HEK293 (cell line): ENCODE results near the gene TAF1D.

ENCODE experiments used
- CTCF ChIA-PET: fragments of 350-600 bp; formaldehyde crosslinking; extraction: SDS; loops from one replicate; lab custom pipeline; 2021; ENCODE audit warnings: antibody characterized with exemption; lab: Yijun Ruan, JAX
- POLR2A ChIA-PET: fragments of 300-600 bp; formaldehyde crosslinking; extraction: SDS; loops from one replicate; lab custom pipeline; 2020; ENCODE audit warnings: antibody characterized with exemption, inconsistent platforms; lab: Yijun Ruan, JAX
- H3K27ac ChIP-seq: fragments of 200-500 bp; sonication (Bioruptor generic); 2 replicates; pipeline ENCODE4 v1.5.1; 2014; ENCODE audit warnings: low read depth, low read length, control low read depth, inconsistent platforms; ENCODE audit errors: extremely low read depth
- H3K36me3 ChIP-seq, 2 experiments: fragments of 200-500 bp in 1 of 2; sonication (Bioruptor generic) in 1 of 2; 1 replicate in 1 of 2; 2 replicates in 1 of 2; pipeline ENCODE4 v1.5.1; 2014 to 2017; ENCODE audit warnings: inconsistent platforms in 2 of 2, low read length in 2 of 2; ENCODE audit not compliant: control insufficient read depth in 2 of 2, insufficient read depth in 1 of 2
- H3K4me1 ChIP-seq: fragments of 200-500 bp; sonication (Bioruptor generic); 2 replicates; pipeline ENCODE4 v1.5.1; 2014; ENCODE audit warnings: mild to moderate bottlenecking, low read length, inconsistent platforms; ENCODE audit not compliant: control insufficient read depth, insufficient read depth
- H3K4me3 ChIP-seq: 2 replicates; pipeline ENCODE4 v1.5.1; 2011; ENCODE audit warnings: low read depth, mild to moderate bottlenecking, control low read depth, low read length, moderate library complexity
- H3K9me3 ChIP-seq: fragments of 200-500 bp; sonication (Bioruptor generic); 2 replicates; pipeline ENCODE4 v1.5.1; 2014; ENCODE audit warnings: low read depth, low read length, inconsistent platforms; ENCODE audit not compliant: control insufficient read depth, insufficient read depth
- IKZF3 ChIP-seq: fragments of 450-650 bp; IDR thresholded peaks from 2 replicates; pipeline ENCODE4 v1.5.0; 2018; ENCODE audit warnings: missing biosample characterization, mild to moderate bottlenecking, missing genetic modification characterization, moderate library complexity
- KLF16 ChIP-seq: fragments of 450-650 bp; formaldehyde crosslinking; IDR thresholded peaks from 2 replicates; pipeline ENCODE4 v1.5.1; 2017; ENCODE audit warnings: missing biosample characterization, missing genetic modification characterization
- KLF7 ChIP-seq: fragments of 450-650 bp; formaldehyde crosslinking; IDR thresholded peaks from 2 replicates; pipeline ENCODE4 v1.5.1; 2016; ENCODE audit warnings: missing biosample characterization, missing genetic modification characterization, borderline replicate concordance
- SALL2 ChIP-seq: fragments of 450-650 bp; formaldehyde crosslinking; IDR thresholded peaks from 2 replicates; pipeline ENCODE4 v1.5.0; 2017; ENCODE audit warnings: missing biosample characterization, mild to moderate bottlenecking, missing genetic modification characterization, borderline replicate concordance
- SCRT2 ChIP-seq: fragments of 450-650 bp; formaldehyde crosslinking; IDR thresholded peaks from 2 replicates; pipeline ENCODE4 v1.5.1; 2016; ENCODE audit warnings: missing biosample characterization, missing genetic modification characterization
- ZFP69B ChIP-seq: fragments of 450-650 bp; formaldehyde crosslinking; IDR thresholded peaks from 2 replicates; pipeline ENCODE4 v1.5.1; 2016; ENCODE audit warnings: missing biosample characterization, missing genetic modification characterization
- ZIC2 ChIP-seq: fragments of 450-650 bp; formaldehyde crosslinking; IDR thresholded peaks from 2 replicates; pipeline ENCODE4 v1.5.1; 2016; ENCODE audit warnings: missing biosample characterization, missing genetic modification characterization
- ZNF10 ChIP-seq: fragments of 450-650 bp; formaldehyde crosslinking; IDR thresholded peaks from 2 replicates; pipeline ENCODE4 v1.5.1; 2017; ENCODE audit warnings: missing biosample characterization, missing genetic modification characterization
- ZNF133 ChIP-seq: fragments of 450-650 bp; formaldehyde crosslinking; IDR thresholded peaks from 2 replicates; pipeline ENCODE4 v1.5.1; 2016; ENCODE audit warnings: missing biosample characterization, missing genetic modification characterization
- ZNF211 ChIP-seq: fragments of 450-650 bp; formaldehyde crosslinking; IDR thresholded peaks from 2 replicates; pipeline ENCODE4 v1.5.1; 2016; ENCODE audit warnings: low read depth, missing biosample characterization, missing genetic modification characterization
- ZNF335 ChIP-seq: fragments of 450-650 bp; formaldehyde crosslinking; conservative IDR thresholded peaks from 2 replicates; pipeline ENCODE4 v1.5.1; 2016; ENCODE audit warnings: missing biosample characterization, missing genetic modification characterization
- ZNF37A ChIP-seq: fragments of 450-650 bp; IDR thresholded peaks from 2 replicates; pipeline ENCODE4 v1.5.1; 2018; ENCODE audit warnings: missing biosample characterization, missing genetic modification characterization
- ZNF404 ChIP-seq: fragments of 450-650 bp; formaldehyde crosslinking; IDR thresholded peaks from 2 replicates; pipeline ENCODE4 v1.5.1; 2017; ENCODE audit warnings: missing biosample characterization, missing genetic modification characterization
- ZNF426 ChIP-seq: fragments of 450-650 bp; formaldehyde crosslinking; IDR thresholded peaks from 2 replicates; pipeline ENCODE4 v1.5.1; 2017; ENCODE audit warnings: missing biosample characterization, missing genetic modification characterization, mild to moderate bottlenecking, inconsistent platforms, moderate library complexity
- ZNF747 ChIP-seq: fragments of 450-650 bp; formaldehyde crosslinking; IDR thresholded peaks from 2 replicates; pipeline ENCODE4 v1.5.1; 2016; ENCODE audit warnings: missing biosample characterization, missing genetic modification characterization
- ZXDB ChIP-seq: fragments of 450-650 bp; formaldehyde crosslinking; IDR thresholded peaks from 2 replicates; pipeline ENCODE4 v1.5.1; 2016; ENCODE audit warnings: missing biosample characterization, missing genetic modification characterization
- TF ChIP-seq, protein P1 (sequence below): fragments of 450-650 bp; formaldehyde crosslinking; IDR thresholded peaks from 2 replicates; pipeline ENCODE4 v1.5.1; 2016; ENCODE audit warnings: missing biosample characterization, missing genetic modification characterization
- TF ChIP-seq, protein P2 (sequence below): sonication (generic); formaldehyde crosslinking; IDR thresholded peaks from 2 replicates; pipeline ENCODE4 v1.8.1; 2022; ENCODE audit warnings: mild to moderate bottlenecking, moderate library complexity, missing genetic modification reagents
- TF ChIP-seq, protein P3 (sequence below): fragments of 450-650 bp; formaldehyde crosslinking; IDR thresholded peaks from 2 replicates; pipeline ENCODE4 v1.5.1; 2016; ENCODE audit warnings: missing biosample characterization, missing genetic modification characterization, borderline replicate concordance
- TF ChIP-seq, protein P4 (sequence below): fragments of 450-650 bp; formaldehyde crosslinking; IDR thresholded peaks from 2 replicates; pipeline ENCODE4 v1.5.0; 2017; ENCODE audit warnings: missing biosample characterization, missing genetic modification characterization, borderline replicate concordance
- TF ChIP-seq, protein P5 (sequence below): fragments of 450-650 bp; formaldehyde crosslinking; IDR thresholded peaks from 2 replicates; pipeline ENCODE4 v1.5.1; 2016; ENCODE audit warnings: missing biosample characterization, missing genetic modification characterization
- TF ChIP-seq, protein P6 (sequence below): fragments of 450-650 bp; formaldehyde crosslinking; IDR thresholded peaks from 2 replicates; pipeline ENCODE4 v1.5.1; 2016; ENCODE audit warnings: missing biosample characterization, missing genetic modification characterization
- TF ChIP-seq, protein P7 (sequence below): fragments of 450-650 bp; formaldehyde crosslinking; IDR thresholded peaks from 2 replicates; pipeline ENCODE4 v1.5.1; 2016; ENCODE audit warnings: missing biosample characterization, missing genetic modification characterization

Gene TAF1D

DNA sequence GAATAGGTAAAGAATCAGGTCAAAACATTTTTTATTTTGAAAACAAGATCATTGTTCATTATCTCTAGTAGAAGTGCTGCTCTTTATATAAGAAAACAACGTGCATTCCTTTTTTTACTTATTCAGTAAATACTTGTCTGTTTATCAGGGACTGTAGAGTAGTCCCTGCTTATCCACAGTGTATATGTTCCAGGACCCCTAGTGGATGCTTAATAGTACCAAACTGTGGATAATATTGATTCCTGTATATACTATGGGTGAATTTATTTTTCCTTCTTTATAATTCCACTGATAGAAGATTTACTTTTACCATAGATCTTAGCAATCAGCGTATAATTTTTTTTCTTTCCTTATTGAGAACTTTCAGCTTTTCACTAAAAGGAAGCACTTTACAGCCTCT, 47.2 kb downstream of the TAF1D start (continued):
- TF ChIP-seq ZNF37A (tag by site-specific recombination), result no peak
- TF ChIP-seq, protein P1, sequence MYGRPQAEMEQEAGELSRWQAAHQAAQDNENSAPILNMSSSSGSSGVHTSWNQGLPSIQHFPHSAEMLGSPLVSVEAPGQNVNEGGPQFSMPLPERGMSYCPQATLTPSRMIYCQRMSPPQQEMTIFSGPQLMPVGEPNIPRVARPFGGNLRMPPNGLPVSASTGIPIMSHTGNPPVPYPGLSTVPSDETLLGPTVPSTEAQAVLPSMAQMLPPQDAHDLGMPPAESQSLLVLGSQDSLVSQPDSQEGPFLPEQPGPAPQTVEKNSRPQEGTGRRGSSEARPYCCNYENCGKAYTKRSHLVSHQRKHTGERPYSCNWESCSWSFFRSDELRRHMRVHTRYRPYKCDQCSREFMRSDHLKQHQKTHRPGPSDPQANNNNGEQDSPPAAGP, result no peak
- TF ChIP-seq, protein P2, sequence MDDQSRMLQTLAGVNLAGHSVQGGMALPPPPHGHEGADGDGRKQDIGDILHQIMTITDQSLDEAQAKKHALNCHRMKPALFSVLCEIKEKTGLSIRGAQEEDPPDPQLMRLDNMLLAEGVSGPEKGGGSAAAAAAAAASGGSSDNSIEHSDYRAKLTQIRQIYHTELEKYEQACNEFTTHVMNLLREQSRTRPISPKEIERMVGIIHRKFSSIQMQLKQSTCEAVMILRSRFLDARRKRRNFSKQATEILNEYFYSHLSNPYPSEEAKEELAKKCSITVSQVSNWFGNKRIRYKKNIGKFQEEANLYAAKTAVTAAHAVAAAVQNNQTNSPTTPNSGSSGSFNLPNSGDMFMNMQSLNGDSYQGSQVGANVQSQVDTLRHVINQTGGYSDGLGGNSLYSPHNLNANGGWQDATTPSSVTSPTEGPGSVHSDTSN (CRISPR knock-in tag), result no peak
- no peak for TF ChIP-seq KLF16 (tag by site-specific recombination)
- TF ChIP-seq, protein P3, sequence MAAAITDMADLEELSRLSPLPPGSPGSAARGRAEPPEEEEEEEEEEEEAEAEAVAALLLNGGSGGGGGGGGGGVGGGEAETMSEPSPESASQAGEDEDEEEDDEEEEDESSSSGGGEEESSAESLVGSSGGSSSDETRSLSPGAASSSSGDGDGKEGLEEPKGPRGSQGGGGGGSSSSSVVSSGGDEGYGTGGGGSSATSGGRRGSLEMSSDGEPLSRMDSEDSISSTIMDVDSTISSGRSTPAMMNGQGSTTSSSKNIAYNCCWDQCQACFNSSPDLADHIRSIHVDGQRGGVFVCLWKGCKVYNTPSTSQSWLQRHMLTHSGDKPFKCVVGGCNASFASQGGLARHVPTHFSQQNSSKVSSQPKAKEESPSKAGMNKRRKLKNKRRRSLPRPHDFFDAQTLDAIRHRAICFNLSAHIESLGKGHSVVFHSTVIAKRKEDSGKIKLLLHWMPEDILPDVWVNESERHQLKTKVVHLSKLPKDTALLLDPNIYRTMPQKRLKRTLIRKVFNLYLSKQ, result no peak
- TF ChIP-seq, protein P4, sequence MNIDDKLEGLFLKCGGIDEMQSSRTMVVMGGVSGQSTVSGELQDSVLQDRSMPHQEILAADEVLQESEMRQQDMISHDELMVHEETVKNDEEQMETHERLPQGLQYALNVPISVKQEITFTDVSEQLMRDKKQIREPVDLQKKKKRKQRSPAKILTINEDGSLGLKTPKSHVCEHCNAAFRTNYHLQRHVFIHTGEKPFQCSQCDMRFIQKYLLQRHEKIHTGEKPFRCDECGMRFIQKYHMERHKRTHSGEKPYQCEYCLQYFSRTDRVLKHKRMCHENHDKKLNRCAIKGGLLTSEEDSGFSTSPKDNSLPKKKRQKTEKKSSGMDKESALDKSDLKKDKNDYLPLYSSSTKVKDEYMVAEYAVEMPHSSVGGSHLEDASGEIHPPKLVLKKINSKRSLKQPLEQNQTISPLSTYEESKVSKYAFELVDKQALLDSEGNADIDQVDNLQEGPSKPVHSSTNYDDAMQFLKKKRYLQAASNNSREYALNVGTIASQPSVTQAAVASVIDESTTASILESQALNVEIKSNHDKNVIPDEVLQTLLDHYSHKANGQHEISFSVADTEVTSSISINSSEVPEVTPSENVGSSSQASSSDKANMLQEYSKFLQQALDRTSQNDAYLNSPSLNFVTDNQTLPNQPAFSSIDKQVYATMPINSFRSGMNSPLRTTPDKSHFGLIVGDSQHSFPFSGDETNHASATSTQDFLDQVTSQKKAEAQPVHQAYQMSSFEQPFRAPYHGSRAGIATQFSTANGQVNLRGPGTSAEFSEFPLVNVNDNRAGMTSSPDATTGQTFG (tag by site-specific recombination), result no peak
- no peak for TF ChIP-seq ZXDB

DNA sequence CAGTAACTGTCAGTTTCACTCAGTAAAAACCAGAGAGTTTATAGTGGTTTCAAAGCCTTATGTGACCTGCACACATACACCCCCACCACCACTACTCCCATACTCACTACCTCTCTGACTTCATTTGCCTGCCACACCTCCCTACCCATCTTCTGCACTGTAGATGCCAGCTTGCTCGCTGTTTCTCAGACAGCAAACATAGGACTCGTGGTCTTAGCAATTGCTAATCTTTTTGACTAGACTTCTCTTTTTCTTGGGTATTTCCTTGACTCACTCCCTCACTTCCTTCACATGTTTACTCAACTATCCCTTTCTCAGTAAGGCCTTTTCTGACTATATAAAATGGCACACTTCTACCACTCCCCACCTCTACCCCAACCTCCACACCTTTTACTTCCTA, 52.1 kb downstream of the TAF1D start:
- POLR2A ChIA-PET, result no interaction called here

DNA sequence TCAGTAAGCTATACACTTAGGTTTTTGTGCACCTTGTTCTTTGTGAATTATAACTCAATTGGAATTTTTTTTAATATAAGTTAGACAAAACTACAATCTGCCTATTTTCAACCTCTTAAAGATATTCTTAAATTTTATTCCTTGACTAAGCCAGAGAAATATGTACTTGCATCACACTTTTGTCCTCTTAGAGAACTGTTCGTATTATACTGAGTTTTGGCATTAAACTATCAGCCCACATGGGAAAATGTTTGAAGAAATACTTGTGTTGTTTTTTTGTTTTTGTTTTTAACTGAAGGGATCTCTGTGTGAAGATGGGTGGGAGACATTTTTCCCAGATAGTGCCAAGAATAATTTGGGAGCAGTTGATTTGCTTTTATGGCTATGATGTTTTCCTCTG, 54.5 kb downstream of the TAF1D start:
- Histone ChIP-seq H3K9me3 (no peaks in the 10 kb centered on the region), H3K4me1 (no peaks in the 10 kb centered on the region), H3K36me3 (peaks cover 35 to 92% of the 10 kb centered on the region in 2 experiments), H3K4me3 (no peak overlapping the region), H3K27ac (no peak overlapping the region)
- ChIA-PET CTCF (interaction anchor here (0.6 kb wide), 1 partner anchor 828 kb away, joined by 4 read pairs; no protein-coding TSS in a partner anchor), POLR2A (interaction anchor here (1.4 kb wide), 1 partner anchor 17 kb away, joined by 5 read pairs; no protein-coding TSS in a partner anchor)
- TF ChIP-seq ZNF335 (tag by site-specific recombination), result no peak
- no peak for TF ChIP-seq ZNF426 (tag by site-specific recombination)
- TF ChIP-seq SALL2 (tag by site-specific recombination), result no peak
- TF ChIP-seq, protein P5, sequence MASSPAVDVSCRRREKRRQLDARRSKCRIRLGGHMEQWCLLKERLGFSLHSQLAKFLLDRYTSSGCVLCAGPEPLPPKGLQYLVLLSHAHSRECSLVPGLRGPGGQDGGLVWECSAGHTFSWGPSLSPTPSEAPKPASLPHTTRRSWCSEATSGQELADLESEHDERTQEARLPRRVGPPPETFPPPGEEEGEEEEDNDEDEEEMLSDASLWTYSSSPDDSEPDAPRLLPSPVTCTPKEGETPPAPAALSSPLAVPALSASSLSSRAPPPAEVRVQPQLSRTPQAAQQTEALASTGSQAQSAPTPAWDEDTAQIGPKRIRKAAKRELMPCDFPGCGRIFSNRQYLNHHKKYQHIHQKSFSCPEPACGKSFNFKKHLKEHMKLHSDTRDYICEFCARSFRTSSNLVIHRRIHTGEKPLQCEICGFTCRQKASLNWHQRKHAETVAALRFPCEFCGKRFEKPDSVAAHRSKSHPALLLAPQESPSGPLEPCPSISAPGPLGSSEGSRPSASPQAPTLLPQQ, result no peak
- no peak for TF ChIP-seq ZNF133 (tag by site-specific recombination)
- no peak for TF ChIP-seq KLF7 (tag by site-specific recombination)
- no peak for TF ChIP-seq SCRT2
- TF ChIP-seq, protein P6, sequence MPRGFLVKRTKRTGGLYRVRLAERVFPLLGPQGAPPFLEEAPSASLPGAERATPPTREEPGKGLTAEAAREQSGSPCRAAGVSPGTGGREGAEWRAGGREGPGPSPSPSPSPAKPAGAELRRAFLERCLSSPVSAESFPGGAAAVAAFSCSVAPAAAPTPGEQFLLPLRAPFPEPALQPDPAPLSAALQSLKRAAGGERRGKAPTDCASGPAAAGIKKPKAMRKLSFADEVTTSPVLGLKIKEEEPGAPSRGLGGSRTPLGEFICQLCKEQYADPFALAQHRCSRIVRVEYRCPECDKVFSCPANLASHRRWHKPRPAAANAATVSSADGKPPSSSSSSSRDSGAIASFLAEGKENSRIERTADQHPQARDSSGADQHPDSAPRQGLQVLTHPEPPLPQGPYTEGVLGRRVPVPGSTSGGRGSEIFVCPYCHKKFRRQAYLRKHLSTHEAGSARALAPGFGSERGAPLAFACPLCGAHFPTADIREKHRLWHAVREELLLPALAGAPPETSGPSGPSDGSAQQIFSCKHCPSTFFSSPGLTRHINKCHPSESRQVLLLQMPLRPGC (tag by site-specific recombination), result no peak
- no peak for TF ChIP-seq ZNF10 (tag by site-specific recombination)
- no peak for TF ChIP-seq ZIC2 (tag by site-specific recombination)
- TF ChIP-seq ZNF404, result no peak
- TF ChIP-seq, protein P7, sequence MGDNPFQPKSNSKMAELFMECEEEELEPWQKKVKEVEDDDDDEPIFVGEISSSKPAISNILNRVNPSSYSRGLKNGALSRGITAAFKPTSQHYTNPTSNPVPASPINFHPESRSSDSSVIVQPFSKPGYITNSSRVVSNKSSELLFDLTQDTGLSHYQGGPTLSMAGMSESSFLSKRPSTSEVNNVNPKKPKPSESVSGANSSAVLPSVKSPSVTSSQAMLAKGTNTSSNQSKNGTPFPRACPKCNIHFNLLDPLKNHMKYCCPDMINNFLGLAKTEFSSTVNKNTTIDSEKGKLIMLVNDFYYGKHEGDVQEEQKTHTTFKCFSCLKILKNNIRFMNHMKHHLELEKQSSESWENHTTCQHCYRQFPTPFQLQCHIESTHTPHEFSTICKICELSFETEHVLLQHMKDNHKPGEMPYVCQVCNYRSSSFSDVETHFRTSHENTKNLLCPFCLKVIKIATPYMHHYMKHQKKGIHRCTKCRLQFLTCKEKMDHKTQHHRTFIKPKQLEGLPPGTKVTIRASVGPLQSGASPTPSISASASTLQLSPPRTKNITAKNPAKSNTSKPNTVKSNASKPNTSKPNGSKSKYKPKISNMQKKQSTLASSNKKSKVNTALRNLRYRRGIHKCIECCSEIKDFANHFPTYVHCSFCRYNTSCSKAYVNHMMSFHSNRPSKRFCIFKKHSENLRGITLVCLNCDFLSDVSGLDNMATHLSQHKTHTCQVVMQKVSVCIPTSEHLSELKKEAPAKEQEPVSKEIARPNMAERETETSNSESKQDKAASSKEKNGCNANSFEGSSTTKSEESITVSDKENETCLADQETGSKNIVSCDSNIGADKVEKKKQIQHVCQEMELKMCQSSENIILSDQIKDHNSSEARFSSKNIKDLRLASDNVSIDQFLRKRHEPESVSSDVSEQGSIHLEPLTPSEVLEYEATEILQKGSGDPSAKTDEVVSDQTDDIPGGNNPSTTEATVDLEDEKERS (tag by site-specific recombination), result no peak
- no peak for TF ChIP-seq ZFP69B (tag by site-specific recombination)
- no peak for TF ChIP-seq IKZF3 (tag by site-specific recombination)

More for the DNA sequence above, 52.1 kb downstream of the TAF1D start:
- Histone ChIP-seq H3K4me3 (no peak overlapping the region), H3K4me1 (no peaks in the 10 kb centered on the region), H3K27ac (no peak overlapping the region), H3K9me3 (no peaks in the 10 kb centered on the region), H3K36me3 (peaks cover 41 to 89% of the 10 kb centered on the region in 2 experiments)
- CTCF ChIA-PET, result no interaction called here
- no peak for TF ChIP-seq ZNF747
- no peak for TF ChIP-seq ZNF211 (tag by site-specific recombination)
